Measurements from ENCODE around the gene CPAMD8.

DNA sequence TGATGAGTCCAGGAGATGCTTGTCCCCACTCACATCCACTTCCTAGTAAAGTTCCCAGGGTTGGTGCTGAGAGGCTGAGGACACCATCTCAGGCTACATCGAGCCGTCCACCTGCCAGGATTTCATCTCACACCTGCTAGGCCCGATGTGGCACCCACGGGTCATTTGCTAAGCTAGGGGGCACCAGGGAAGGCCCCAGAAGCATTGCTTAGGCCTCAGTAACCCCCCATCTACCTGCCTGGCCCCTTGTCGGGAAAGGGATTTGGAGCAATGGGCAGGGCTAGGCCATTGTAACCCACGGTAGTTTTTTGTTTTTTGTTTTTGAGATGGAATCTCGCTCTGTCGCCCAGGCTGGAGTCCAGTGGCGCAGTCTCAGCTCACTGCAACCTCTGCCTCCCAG, 86.0 kb downstream of the CPAMD8 start:
- TF ChIP-seq, protein P1, sequence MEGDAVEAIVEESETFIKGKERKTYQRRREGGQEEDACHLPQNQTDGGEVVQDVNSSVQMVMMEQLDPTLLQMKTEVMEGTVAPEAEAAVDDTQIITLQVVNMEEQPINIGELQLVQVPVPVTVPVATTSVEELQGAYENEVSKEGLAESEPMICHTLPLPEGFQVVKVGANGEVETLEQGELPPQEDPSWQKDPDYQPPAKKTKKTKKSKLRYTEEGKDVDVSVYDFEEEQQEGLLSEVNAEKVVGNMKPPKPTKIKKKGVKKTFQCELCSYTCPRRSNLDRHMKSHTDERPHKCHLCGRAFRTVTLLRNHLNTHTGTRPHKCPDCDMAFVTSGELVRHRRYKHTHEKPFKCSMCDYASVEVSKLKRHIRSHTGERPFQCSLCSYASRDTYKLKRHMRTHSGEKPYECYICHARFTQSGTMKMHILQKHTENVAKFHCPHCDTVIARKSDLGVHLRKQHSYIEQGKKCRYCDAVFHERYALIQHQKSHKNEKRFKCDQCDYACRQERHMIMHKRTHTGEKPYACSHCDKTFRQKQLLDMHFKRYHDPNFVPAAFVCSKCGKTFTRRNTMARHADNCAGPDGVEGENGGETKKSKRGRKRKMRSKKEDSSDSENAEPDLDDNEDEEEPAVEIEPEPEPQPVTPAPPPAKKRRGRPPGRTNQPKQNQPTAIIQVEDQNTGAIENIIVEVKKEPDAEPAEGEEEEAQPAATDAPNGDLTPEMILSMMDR (IDR thresholded peaks at IDR 0.05), result no peak
- TF ChIP-seq POLR2A (IDR thresholded peaks at IDR 0.05), result no peak

Measured in right lobe of liver (tissue), 4 donors.